GM12878 (cell line): ENCODE data around the gene RAP1GAP. TPM values are rescaled to one million over a fixed set of nuclear protein-coding genes. Genes with fewer than 3 reads are reported as not detected.
A peak's percentile ranks its signal among the peaks of the same experiment; 100 is the strongest.

ENCODE experiments used
- ATAC-seq: fragments of 200-7000 bp; cut with Tn5 transposase; 3 replicates; pipeline ENCODE4 v1.9.1; 2020; ENCODE audit warnings: mild to moderate bottlenecking, moderate library complexity
- BruUV-seq: library from RNA; stranded (reverse); fragments of 400-500 nt; replicated peaks from 2 replicates; lab custom pipeline; 2021; lab: Mats Ljungman, UMichigan
- CTCF ChIA-PET: fragments of 300-600 bp; sonication (Branson Sonifier 250); formaldehyde crosslinking; extraction: SDS; loops from one replicate; lab custom pipeline; 2021; ENCODE audit warnings: inconsistent platforms; lab: Yijun Ruan, JAX
- POLR2A ChIA-PET: fragments of 350-600 bp; formaldehyde crosslinking; extraction: SDS; loops from one replicate; lab custom pipeline; 2021; ENCODE audit warnings: inconsistent platforms; lab: Charles Lee
- RAD21 ChIA-PET: fragments of 300-600 bp; sonication (Branson Sonifier 250); formaldehyde crosslinking; loops from one replicate; lab custom pipeline; 2023; ENCODE audit warnings: antibody characterized with exemption; ENCODE audit not compliant: unreplicated experiment; lab: Charles Lee
- SMC1A ChIA-PET: fragments of 300-600 bp; sonication (Branson Sonifier 250); formaldehyde crosslinking; loops from one replicate; lab custom pipeline; 2023; ENCODE audit not compliant: unreplicated experiment, uncharacterized antibody; lab: Charles Lee
- DNase-seq: peaks from one replicate; pipeline ENCODE4 v3.0.0-alpha.2; 2011; ENCODE audit warnings: low read depth, low spot score
- FAIRE-seq: peaks from 3 replicates; lab custom pipeline; 2011; peaks lifted over from hg19 to GRCh38; lab: Jason Lieb, UNC
- H2AFZ ChIP-seq: 2 replicates; pipeline ENCODE4 v1.6.0; 2011; ENCODE audit warnings: low read depth, low read length, control low read depth; ENCODE audit not compliant: control insufficient read depth
- H3K27ac ChIP-seq: 2 replicates; pipeline ENCODE4 v1.5.1; 2011; ENCODE audit warnings: control low read depth; ENCODE audit not compliant: control insufficient read depth, insufficient read depth
- H3K27me3 ChIP-seq, 2 experiments: replicated peaks in 1 of 2; 2 replicates each; pipeline versions ENCODE4 v1.6.0 to v1.6.1; 2011; ENCODE audit warnings: low read length in 1 of 2; ENCODE audit not compliant: control insufficient read depth in 2 of 2, insufficient read depth in 2 of 2
- H3K36me3 ChIP-seq, 2 experiments: 2 replicates each; pipeline ENCODE4 v1.5.1; 2011; ENCODE audit warnings: low read length in 1 of 2; ENCODE audit not compliant: control insufficient read depth in 2 of 2, insufficient read depth in 2 of 2
- H3K4me1 ChIP-seq: 2 replicates; pipeline ENCODE4 v1.6.1; 2011; ENCODE audit warnings: mild to moderate bottlenecking, low read length, moderate library complexity, mixed read lengths; ENCODE audit not compliant: control insufficient read depth, insufficient read depth
- H3K4me2 ChIP-seq: 2 replicates; pipeline ENCODE4 v1.6.0; 2011; ENCODE audit warnings: control low read depth; ENCODE audit not compliant: control insufficient read depth, insufficient read depth
- H3K4me3 ChIP-seq: fragments of 200-600 bp; sonication (generic); 2 replicates; pipeline ENCODE4 v1.5.1; 2016
- H3K79me2 ChIP-seq: 2 replicates; pipeline ENCODE4 v1.6.0; 2011; ENCODE audit warnings: low read length; ENCODE audit not compliant: control insufficient read depth, insufficient read depth
- H3K9ac ChIP-seq: 2 replicates; pipeline ENCODE4 v1.8.0; 2011; ENCODE audit warnings: low read length, control low read depth, mixed read lengths; ENCODE audit not compliant: control insufficient read depth, insufficient read depth
- H3K9me3 ChIP-seq: replicated peaks from 3 replicates; pipeline ENCODE4 v1.5.1; 2011; ENCODE audit warnings: mild to moderate bottlenecking, low read length; ENCODE audit not compliant: control insufficient read depth, insufficient read depth
- H4K20me1 ChIP-seq: 2 replicates; pipeline ENCODE4 v1.6.0; 2011; ENCODE audit not compliant: control insufficient read depth, insufficient read depth
- BACH1 ChIP-seq: fragments of 450-650 bp; IDR thresholded peaks from 2 replicates; pipeline ENCODE4 v1.6.1; 2017; ENCODE audit warnings: mild to moderate bottlenecking, borderline replicate concordance
- BCL3 ChIP-seq: IDR thresholded peaks from 2 replicates; pipeline ENCODE4 v1.6.1; 2011; ENCODE audit warnings: borderline replicate concordance, low read depth, mild to moderate bottlenecking, moderate library complexity, low read length; ENCODE audit not compliant: insufficient read depth, poor library complexity, severe bottlenecking
- ETV6 ChIP-seq, 2 experiments: fragments of 450-650 bp in 1 of 2; IDR thresholded peaks in 1 of 2; conservative IDR thresholded peaks in 1 of 2; 2 replicates each; pipeline ENCODE4 v1.6.1; 2014; ENCODE audit warnings: antibody characterized with exemption in 1 of 2, borderline replicate concordance in 1 of 2, low read depth in 1 of 2, mild to moderate bottlenecking in 1 of 2, moderate library complexity in 1 of 2
- SRF ChIP-seq, 2 experiments: IDR thresholded peaks; 2 replicates each; pipeline ENCODE4 v1.6.1; 2011; ENCODE audit warnings: low read depth in 2 of 2, low read length in 2 of 2, mild to moderate bottlenecking in 1 of 2, moderate library complexity in 1 of 2
- ZBTB11 ChIP-seq: fragments of 450-650 bp; formaldehyde crosslinking; IDR thresholded peaks from 2 replicates; pipeline ENCODE4 v1.5.0; 2022; ENCODE audit warnings: mild to moderate bottlenecking, missing genetic modification characterization
- WGBS: methylation state at CpG from one replicate; pipeline ENCODE4 v1.1.6; 2016; ENCODE audit warnings: low lambda C conversion rate; ENCODE audit not compliant: insufficient replicate concordance, insufficient coverage; ENCODE audit errors: missing lambda C conversion rate; 5-methylcytosine and 5-hydroxymethylcytosine counted together
- in situ Hi-C: fragments of 300-500 bp; cut with MboI; formaldehyde crosslinking; loops from 9 replicates; pipeline ENCODE4 v1.14.3; 2018; ENCODE audit warnings: mixed read lengths
- intact Hi-C: fragments of 100-400 bp; cut with micrococcal nuclease; formaldehyde crosslinking; loops from one replicate; pipeline ENCODE4 v1.14.2; 2022; ENCODE audit not compliant: unreplicated experiment
- polyA plus RNA-seq, 11 experiments: library from polyadenylated mRNA; depleted of rRNA in 4 of 11; unstranded in 6 of 11; stranded (reverse) in 5 of 11; fragments of >200 nt; fragmentation: Nextera tagmentation in 4 of 11; fragmentation: Illumina TruSeq in 1 of 11; extraction: Ambion mirVana in 4 of 11; extraction: Trizol in 1 of 11; gene quantifications; 1 replicate in 1 of 11; 2 replicates in 10 of 11; pipeline versions ENCODE4 v1.2.1 to v1.2.3, GENCODE V29; 2011 to 2016; ENCODE audit warnings: inconsistent platforms in 2 of 11, missing spikeins in 2 of 11, low read depth in 1 of 11
- total RNA-seq, 4 experiments: library from RNA; depleted of rRNA in 3 of 4; stranded (reverse); fragments of >200 nt in 3 of 4; fragmentation: Illumina TruSeq in 1 of 4; extraction: Trizol in 1 of 4; gene quantifications; 2 replicates each; pipeline versions ENCODE4 v1.2.1 to v1.2.3, GENCODE V29; 2013 to 2021

Gene RAP1GAP
- total and polyA plus RNA-seq, 10 of the 15 experiments (the other 5 are each of a cell fraction or from before 2014, with no cell fraction given), result 0.04 to 0.96 (median 0.09) TPM; not detected in 3

- FAIRE-seq (no peak), ATAC-seq (no peak)
Observed at GRCh38 chr1:21652937-21653743, 16.0 kb downstream of the RAP1GAP start.

GRCh38 chr1:21652101-21652936 lies 16.8 kb downstream of the RAP1GAP start:
- intact Hi-C loops (loop anchor here (10.0 kb wide), 1 partner anchor 138 kb away; no protein-coding TSS in a partner anchor), in situ Hi-C loops (no loop called here)
- FAIRE-seq (no peak), ATAC-seq (no peak), DNase-seq (no peak)
- H3K4me1 ChIP-seq, result 0 out of 2 replicates have a peak, but pooled peaks cover 3% of the 10 kb centered on the region
- ChIA-PET POLR2A (no interaction called here), RAD21 (interaction anchor here (0.5 to 1.1 kb wide), 3 partner anchors 8 to 370 kb away, joined by 3 read pairs; no protein-coding TSS in a partner anchor), CTCF (interaction anchor here (0.7 kb wide), 1 partner anchor 932 kb away, joined by 3 read pairs; no protein-coding TSS in a partner anchor), SMC1A (no interaction called here)
- H3K4me3 ChIP-seq, result no peak overlapping the region
- no peak overlapping the region for H2AFZ ChIP-seq
- no peak overlapping the region for H3K27ac ChIP-seq
- 47% methylated on average over 23 of the region's 39 CpGs for WGBS
- H3K9me3 ChIP-seq, result no peaks in the 10 kb centered on the region
- H4K20me1 ChIP-seq, result peaks cover 1% of the 10 kb centered on the region; the same call in 1 of the 2 replicates
- H3K9ac ChIP-seq, result no peak overlapping the region
- no peaks in the 10 kb centered on the region for H3K36me3 ChIP-seq
- BruUV-seq, result no TSS peak
- no peak overlapping the region for H3K4me2 ChIP-seq
- no peaks in the 10 kb centered on the region for H3K79me2 ChIP-seq
- peaks cover 6 to 13% of the 10 kb centered on the region in 2 experiments for H3K27me3 ChIP-seq
- TF ChIP-seq BCL3 (no peak), ZBTB11 (CRISPR knock-in tag) (no peak), BACH1 (no peak)

More at GRCh38 chr1:21652937-21653743, 16.0 kb downstream of the RAP1GAP start:
- intact Hi-C loops (loop anchor here (10.0 kb wide), 1 partner anchor 138 kb away; no protein-coding TSS in a partner anchor), in situ Hi-C loops (no loop called here)
- no peak overlapping the region for H2AFZ ChIP-seq
- no peak overlapping the region for H3K9ac ChIP-seq
- 0 out of 2 replicates have a peak, but pooled peaks cover 3% of the 10 kb centered on the region for H3K4me1 ChIP-seq
- H3K4me2 ChIP-seq, result no peak overlapping the region
- ChIA-PET CTCF (interaction anchor here (0.7 kb wide), 1 partner anchor 931 kb away, joined by 3 read pairs; no protein-coding TSS in a partner anchor), SMC1A (no interaction called here), POLR2A (interaction anchor here (0.5 kb wide), 1 partner anchor 329 kb away, joined by 3 read pairs; no protein-coding TSS in a partner anchor), RAD21 (interaction anchor here (1.1 kb wide), 1 partner anchor 369 kb away, joined by 3 read pairs; no protein-coding TSS in a partner anchor)
- WGBS, result 25% methylated on average over 10 of the region's 10 CpGs
- no peak overlapping the region for H3K4me3 ChIP-seq
- H3K9me3 ChIP-seq, result no peaks in the 10 kb centered on the region
- no peak overlapping the region for H3K27ac ChIP-seq
- H4K20me1 ChIP-seq, result peaks cover 2% of the 10 kb centered on the region; the same call in 1 of the 2 replicates
- H3K36me3 ChIP-seq, result no peaks in the 10 kb centered on the region
- DNase-seq, result no peak
- TF ChIP-seq SRF (IDR thresholded peaks at IDR 0.05; ENCODE audit: low read depth in 2 of 2, low read length in 2 of 2) (no peak), ETV6 (conservative IDR thresholded peaks at IDR 0.05 in 1 of 2, IDR thresholded peaks at IDR 0.05 in 1 of 2; ENCODE audit: borderline replicate concordance in 1 of 2, low read depth in 1 of 2) (peak in 1 of 2 experiments; percentile 25; a peak in 1 of 4 replicates)
- peaks cover 6 to 13% of the 10 kb centered on the region in 2 experiments for H3K27me3 ChIP-seq
- no TSS peak for BruUV-seq
- no peaks in the 10 kb centered on the region for H3K79me2 ChIP-seq
